ENCODE results near the gene SPATA18.
"Not testable (repeated sequence)": the region's sequence is repeated elsewhere in the genome, so short reads cannot be mapped to it uniquely, and the experiment has no call there.

Gene SPATA18

GRCh38 chr4:52052475-52052780 lies 1.3 kb downstream of the SPATA18 start:
- peak overlapping the region; percentile 75 to 77 for H3K4me3 ChIP-seq (ENCODE audit: low read length in 2 of 2)
- H3K36me3 ChIP-seq (ENCODE audit: control insufficient read depth in 2 of 2, insufficient read depth in 2 of 2, low read length in 2 of 2): no peaks in the 10 kb centered on the region
- peak overlapping the region; percentile 41 for H3K27ac ChIP-seq (ENCODE audit: low read length)
- peaks cover 0 to 12% of the 10 kb centered on the region in 2 donors for H3K27me3 ChIP-seq (ENCODE audit: control insufficient read depth in 1 of 2, insufficient read depth in 2 of 2, low read length in 2 of 2)
- peaks cover 9% of the 10 kb centered on the region for H3K4me1 ChIP-seq (ENCODE audit: control insufficient read depth, insufficient read depth, low read length)
- H3K9ac ChIP-seq (ENCODE audit: low read length in 2 of 2): peak overlapping the region in 1 of 2 donors; percentile 18
- H3K9me3 ChIP-seq (ENCODE audit: control insufficient read depth in 2 of 2, low read length in 2 of 2): no peaks in the 10 kb centered on the region

- Histone ChIP-seq H3K36me3 (ENCODE audit: control insufficient read depth in 2 of 2, insufficient read depth in 2 of 2, low read length in 2 of 2) (no peaks in the 10 kb centered on the region), H3K27ac (ENCODE audit: low read length) (no peak overlapping the region), H3K4me1 (ENCODE audit: control insufficient read depth, insufficient read depth, low read length) (peaks cover 9% of the 10 kb centered on the region)
Measured at GRCh38 chr4:52054254-52054653, 3.1 kb downstream of the SPATA18 start.

GRCh38 chr4:52057196-52057595 lies 6.1 kb downstream of the SPATA18 start:
- Histone ChIP-seq H3K4me1 (ENCODE audit: control insufficient read depth, insufficient read depth, low read length) (peaks cover 5% of the 10 kb centered on the region), H3K9ac (ENCODE audit: low read length in 2 of 2) (no peak overlapping the region), H3K27me3 (ENCODE audit: control insufficient read depth in 1 of 2, insufficient read depth in 2 of 2, low read length in 2 of 2) (peaks cover 0 to 4% of the 10 kb centered on the region in 2 donors), H3K9me3 (ENCODE audit: control insufficient read depth in 2 of 2, low read length in 2 of 2) (no peaks in the 10 kb centered on the region), H3K36me3 (ENCODE audit: control insufficient read depth in 2 of 2, insufficient read depth in 2 of 2, low read length in 2 of 2) (no peaks in the 10 kb centered on the region), H3K27ac (ENCODE audit: low read length) (no peak overlapping the region), H3K4me3 (ENCODE audit: low read length in 2 of 2) (no peak overlapping the region)

More at GRCh38 chr4:52054254-52054653, 3.1 kb downstream of the SPATA18 start:
- peaks cover 0 to 10% of the 10 kb centered on the region in 2 donors for H3K27me3 ChIP-seq (ENCODE audit: control insufficient read depth in 1 of 2, insufficient read depth in 2 of 2, low read length in 2 of 2)
- H3K4me3 ChIP-seq (ENCODE audit: low read length in 2 of 2): no peak overlapping the region
- no peaks in the 10 kb centered on the region for H3K9me3 ChIP-seq (ENCODE audit: control insufficient read depth in 2 of 2, low read length in 2 of 2)
- H3K9ac ChIP-seq (ENCODE audit: low read length in 2 of 2): no peak overlapping the region

GRCh38 chr4:52058275-52058674 lies 7.2 kb downstream of the SPATA18 start:
- H3K27ac ChIP-seq (ENCODE audit: low read length): no peak overlapping the region
- H3K9ac ChIP-seq (ENCODE audit: low read length in 2 of 2): no peak overlapping the region
- H3K9me3 ChIP-seq (ENCODE audit: control insufficient read depth in 2 of 2, low read length in 2 of 2): no peaks in the 10 kb centered on the region
- no peaks in the 10 kb centered on the region for H3K36me3 ChIP-seq (ENCODE audit: control insufficient read depth in 2 of 2, insufficient read depth in 2 of 2, low read length in 2 of 2)
- no peaks in the 10 kb centered on the region for H3K4me1 ChIP-seq (ENCODE audit: control insufficient read depth, insufficient read depth, low read length)
- H3K4me3 ChIP-seq (ENCODE audit: low read length in 2 of 2): no peak overlapping the region
- H3K27me3 ChIP-seq (ENCODE audit: control insufficient read depth in 1 of 2, insufficient read depth in 2 of 2, low read length in 2 of 2): peaks cover 0 to 2% of the 10 kb centered on the region in 2 donors

- Histone ChIP-seq H3K27me3 (ENCODE audit: control insufficient read depth in 1 of 2, insufficient read depth in 2 of 2, low read length in 2 of 2) (no peaks in the 10 kb centered on the region), H3K9ac (ENCODE audit: low read length in 2 of 2) (no peak overlapping the region), H3K4me3 (ENCODE audit: low read length in 2 of 2) (no peak overlapping the region), H3K4me1 (ENCODE audit: control insufficient read depth, insufficient read depth, low read length) (no peaks in the 10 kb centered on the region), H3K27ac (ENCODE audit: low read length) (no peak overlapping the region), H3K9me3 (ENCODE audit: control insufficient read depth in 2 of 2, low read length in 2 of 2) (no peaks in the 10 kb centered on the region), H3K36me3 (ENCODE audit: control insufficient read depth in 2 of 2, insufficient read depth in 2 of 2, low read length in 2 of 2) (no peaks in the 10 kb centered on the region)
Measured at GRCh38 chr4:52059372-52059771, 8.3 kb downstream of the SPATA18 start.

- Histone ChIP-seq H3K4me3 (ENCODE audit: low read length in 2 of 2) (no peak overlapping the region), H3K27ac (ENCODE audit: low read length) (no peak overlapping the region)
Measured at GRCh38 chr4:52069571-52069970, 18.5 kb downstream of the SPATA18 start.

GRCh38 chr4:52071791-52072546 lies 20.9 kb downstream of the SPATA18 start:
- no peaks in the 10 kb centered on the region for H3K36me3 ChIP-seq (ENCODE audit: control insufficient read depth in 2 of 2, insufficient read depth in 2 of 2, low read length in 2 of 2)
- peaks cover 0 to 4% of the 10 kb centered on the region in 2 donors for H3K9me3 ChIP-seq (ENCODE audit: control insufficient read depth in 2 of 2, low read length in 2 of 2)
- H3K27ac ChIP-seq (ENCODE audit: low read length): no peak overlapping the region
- H3K9ac ChIP-seq (ENCODE audit: low read length in 2 of 2): no peak overlapping the region
- H3K4me1 ChIP-seq (ENCODE audit: control insufficient read depth, insufficient read depth, low read length): no peaks in the 10 kb centered on the region
- peaks cover 4% of the 10 kb centered on the region in 2 donors for H3K27me3 ChIP-seq (ENCODE audit: control insufficient read depth in 1 of 2, insufficient read depth in 2 of 2, low read length in 2 of 2)
- no peak overlapping the region for H3K4me3 ChIP-seq (ENCODE audit: low read length in 2 of 2)

More at GRCh38 chr4:52069571-52069970, 18.5 kb downstream of the SPATA18 start:
- Histone ChIP-seq H3K4me1 (ENCODE audit: control insufficient read depth, insufficient read depth, low read length) (no peaks in the 10 kb centered on the region), H3K9ac (ENCODE audit: low read length in 2 of 2) (no peak overlapping the region), H3K36me3 (ENCODE audit: control insufficient read depth in 2 of 2, insufficient read depth in 2 of 2, low read length in 2 of 2) (no peaks in the 10 kb centered on the region), H3K9me3 (ENCODE audit: control insufficient read depth in 2 of 2, low read length in 2 of 2) (peaks cover 0 to 4% of the 10 kb centered on the region in 2 donors), H3K27me3 (ENCODE audit: control insufficient read depth in 1 of 2, insufficient read depth in 2 of 2, low read length in 2 of 2) (peaks cover 0 to 4% of the 10 kb centered on the region in 2 donors)

- H3K9me3 ChIP-seq (ENCODE audit: control insufficient read depth in 2 of 2, low read length in 2 of 2): no peaks in the 10 kb centered on the region
- peaks cover 4% of the 10 kb centered on the region in 2 donors for H3K27me3 ChIP-seq (ENCODE audit: control insufficient read depth in 1 of 2, insufficient read depth in 2 of 2, low read length in 2 of 2)
- H3K36me3 ChIP-seq (ENCODE audit: control insufficient read depth in 2 of 2, insufficient read depth in 2 of 2, low read length in 2 of 2): no peaks in the 10 kb centered on the region
- no peaks in the 10 kb centered on the region for H3K4me1 ChIP-seq (ENCODE audit: control insufficient read depth, insufficient read depth, low read length)
- H3K4me3 ChIP-seq (ENCODE audit: low read length in 2 of 2): peak overlapping the region in 1 of 2 donors; percentile 50
- no peak overlapping the region for H3K9ac ChIP-seq (ENCODE audit: low read length in 2 of 2)
- H3K27ac ChIP-seq (ENCODE audit: low read length): no peak overlapping the region
Measured at GRCh38 chr4:52076731-52077130, 25.6 kb downstream of the SPATA18 start.

- no peaks in the 10 kb centered on the region for H3K36me3 ChIP-seq (ENCODE audit: control insufficient read depth in 2 of 2, insufficient read depth in 2 of 2, low read length in 2 of 2)
- H3K4me3 ChIP-seq (ENCODE audit: low read length in 2 of 2): no peak overlapping the region
- H3K27me3 ChIP-seq (ENCODE audit: control insufficient read depth in 1 of 2, insufficient read depth in 2 of 2, low read length in 2 of 2): peaks cover 0 to 4% of the 10 kb centered on the region in 2 donors
- H3K9ac ChIP-seq (ENCODE audit: low read length in 2 of 2): no peak overlapping the region
- no peaks in the 10 kb centered on the region for H3K9me3 ChIP-seq (ENCODE audit: control insufficient read depth in 2 of 2, low read length in 2 of 2)
- no peaks in the 10 kb centered on the region for H3K4me1 ChIP-seq (ENCODE audit: control insufficient read depth, insufficient read depth, low read length)
- no peak overlapping the region for H3K27ac ChIP-seq (ENCODE audit: low read length)
Measured at GRCh38 chr4:52079659-52080058, 28.6 kb downstream of the SPATA18 start.

GRCh38 chr4:52081216-52081615 lies 30.1 kb downstream of the SPATA18 start:
- Histone ChIP-seq H3K9me3 (ENCODE audit: control insufficient read depth in 2 of 2, low read length in 2 of 2) (no peaks in the 10 kb centered on the region), H3K9ac (ENCODE audit: low read length in 2 of 2) (no peak overlapping the region)

GRCh38 chr4:52086425-52086824 lies 35.3 kb downstream of the SPATA18 start:
- H3K27ac ChIP-seq (ENCODE audit: low read length); H3K4me3 ChIP-seq (ENCODE audit: low read length in 2 of 2); H3K36me3 ChIP-seq (ENCODE audit: control insufficient read depth in 2 of 2, insufficient read depth in 2 of 2, low read length in 2 of 2); H3K4me1 ChIP-seq (ENCODE audit: control insufficient read depth, insufficient read depth, low read length); H3K9me3 ChIP-seq (ENCODE audit: control insufficient read depth in 2 of 2, low read length in 2 of 2); H3K9ac ChIP-seq (ENCODE audit: low read length in 2 of 2); H3K27me3 ChIP-seq (ENCODE audit: control insufficient read depth in 1 of 2, insufficient read depth in 2 of 2, low read length in 2 of 2): not testable (repeated sequence)

More at GRCh38 chr4:52081216-52081615, 30.1 kb downstream of the SPATA18 start:
- Histone ChIP-seq H3K27ac (ENCODE audit: low read length) (no peak overlapping the region), H3K27me3 (ENCODE audit: control insufficient read depth in 1 of 2, insufficient read depth in 2 of 2, low read length in 2 of 2) (peaks cover 0 to 4% of the 10 kb centered on the region in 2 donors), H3K4me3 (ENCODE audit: low read length in 2 of 2) (no peak overlapping the region), H3K36me3 (ENCODE audit: control insufficient read depth in 2 of 2, insufficient read depth in 2 of 2, low read length in 2 of 2) (no peaks in the 10 kb centered on the region), H3K4me1 (ENCODE audit: control insufficient read depth, insufficient read depth, low read length) (no peaks in the 10 kb centered on the region)
